Raji (cell line): ENCODE data around the gene PTPRC.

Experiments used
- POLR2A ChIP-seq: IDR thresholded peaks from 2 replicates; pipeline ENCODE4 v1.6.1; 2011; ENCODE audit warnings: low read depth, low read length, control low read depth; ENCODE audit not compliant: insufficient read depth

PTPRC gene

GRCh38 chr1:198771563-198772153 is 132.8 kb downstream of the PTPRC start:
- no peak for TF ChIP-seq POLR2A

DNA sequence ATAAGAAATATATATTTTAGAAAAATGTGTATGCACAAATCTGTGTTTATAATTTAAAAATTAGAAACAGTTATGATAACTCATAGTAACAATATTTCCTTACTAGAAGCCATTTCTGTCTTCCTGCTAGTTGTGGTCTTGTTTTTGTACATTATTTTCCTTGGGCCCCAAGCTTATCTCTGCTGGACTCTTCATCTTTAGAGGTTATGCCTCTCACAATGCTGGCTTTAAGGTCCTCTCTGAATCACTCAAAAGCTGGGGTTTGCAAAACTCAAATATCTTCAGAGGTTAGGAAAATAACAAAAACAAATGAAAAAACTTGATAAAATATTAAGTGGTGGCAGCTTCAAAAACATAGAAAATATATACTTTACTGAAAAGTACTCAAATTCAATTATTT is 133.8 kb downstream of the PTPRC start:
- no peak for TF ChIP-seq POLR2A

- TF ChIP-seq POLR2A = no peak
These were observed 134.2 kb downstream of the PTPRC start for GRCh38 chr1:198773030-198773429.

DNA sequence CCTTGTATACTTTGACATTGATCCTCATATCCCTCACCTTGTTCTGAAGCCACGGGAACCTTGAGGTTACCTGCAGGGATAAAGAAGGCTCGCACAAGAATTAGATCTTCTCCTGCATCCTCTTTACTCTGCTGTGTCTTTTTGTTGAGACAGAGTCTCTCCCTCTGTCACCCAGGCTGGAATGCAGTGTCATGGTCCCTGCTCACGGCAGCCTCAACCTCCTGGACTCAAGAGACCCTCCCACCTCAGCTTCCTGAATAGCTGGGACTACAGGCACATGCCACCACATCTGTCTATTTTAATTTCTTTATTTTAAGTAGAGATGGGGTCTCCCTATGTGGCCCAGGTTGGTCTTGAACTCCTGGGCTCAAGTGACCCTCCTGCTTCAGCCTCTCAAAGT is 134.7 kb downstream of the PTPRC start:
- TF ChIP-seq POLR2A = no peak

DNA sequence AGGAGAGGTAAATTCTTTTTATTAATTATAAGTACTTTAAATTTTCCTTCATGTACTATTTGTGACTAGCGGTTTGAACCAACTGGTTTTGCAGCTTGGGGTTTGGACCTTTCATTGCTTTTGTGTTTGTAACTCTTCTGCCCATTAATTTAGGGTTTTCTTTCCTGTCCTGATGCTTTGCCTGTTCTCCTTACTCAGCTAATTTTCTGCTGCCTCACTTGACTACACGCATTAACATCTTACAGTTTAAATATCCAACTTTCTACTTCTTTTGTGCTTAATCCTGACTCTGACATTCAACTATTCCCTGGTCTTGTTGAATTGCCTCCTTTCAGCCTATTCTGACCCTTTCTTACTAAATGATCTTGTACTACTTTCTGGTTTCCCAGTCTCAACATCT is 135.6 kb downstream of the PTPRC start:
- TF ChIP-seq POLR2A = no peak

DNA sequence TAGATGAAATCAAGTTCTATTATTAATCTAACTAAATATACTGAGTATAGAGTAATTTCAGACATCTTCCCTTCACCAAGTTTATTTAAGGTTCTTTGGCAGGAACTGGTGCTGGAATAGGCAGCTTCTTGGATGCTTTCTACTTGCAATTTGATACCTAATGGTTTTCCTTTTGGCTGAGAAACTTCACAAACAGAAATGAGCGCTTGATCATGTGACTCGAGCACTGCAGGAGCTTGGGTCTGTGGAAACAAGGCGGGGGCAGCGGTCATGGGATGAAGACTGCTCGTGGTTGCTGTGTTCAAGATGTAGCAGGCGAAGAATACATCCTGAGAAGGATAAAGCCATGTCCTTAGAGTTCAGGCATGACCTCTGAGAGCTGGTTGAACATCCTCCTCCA is 136.8 kb downstream of the PTPRC start:
- TF ChIP-seq POLR2A = no peak

- no peak for TF ChIP-seq POLR2A
These were observed 137.8 kb downstream of the PTPRC start for GRCh38 chr1:198776602-198777029.

DNA sequence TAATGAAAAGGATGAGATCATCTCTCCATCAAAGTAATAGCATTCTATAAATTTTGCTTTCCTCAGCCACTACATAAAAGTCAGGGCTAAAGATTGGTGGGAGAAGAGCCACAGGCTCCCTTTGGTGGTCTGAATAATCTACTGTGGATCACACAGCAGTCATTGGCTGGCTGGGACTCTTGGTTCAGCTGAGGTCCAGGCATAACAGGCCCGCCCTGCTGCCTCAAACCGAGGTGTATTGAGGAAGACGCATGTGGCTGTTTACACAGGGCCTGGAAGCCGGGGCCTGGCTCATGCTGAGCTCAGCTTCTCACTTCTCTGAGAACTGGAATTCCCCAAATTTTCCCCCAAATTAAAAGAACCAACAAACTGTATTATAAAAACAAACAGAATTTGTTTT is 139.2 kb downstream of the PTPRC start:
- TF ChIP-seq POLR2A = no peak

DNA sequence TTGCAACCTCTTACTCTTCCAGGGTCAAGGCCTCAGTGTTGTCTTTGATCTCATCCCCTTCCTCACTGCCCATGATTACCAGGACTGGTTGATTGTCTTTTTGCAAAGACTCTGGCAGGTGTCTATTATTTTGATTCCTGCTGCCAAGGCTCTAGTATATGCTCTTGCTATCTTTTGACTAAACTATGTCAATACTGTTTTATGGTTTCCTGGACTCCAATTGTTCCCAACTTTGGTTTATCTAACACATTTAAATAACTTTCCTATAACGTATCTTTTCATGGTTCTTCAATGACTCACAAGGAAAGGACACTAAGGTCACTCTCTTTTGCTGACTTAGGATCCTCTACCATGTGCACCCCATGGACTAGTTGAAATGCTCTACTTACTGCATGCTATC is 141.5 kb downstream of the PTPRC start:
- TF ChIP-seq POLR2A = no peak

GRCh38 chr1:198788561-198789064 is 149.8 kb downstream of the PTPRC start:
- no peak for TF ChIP-seq POLR2A

DNA sequence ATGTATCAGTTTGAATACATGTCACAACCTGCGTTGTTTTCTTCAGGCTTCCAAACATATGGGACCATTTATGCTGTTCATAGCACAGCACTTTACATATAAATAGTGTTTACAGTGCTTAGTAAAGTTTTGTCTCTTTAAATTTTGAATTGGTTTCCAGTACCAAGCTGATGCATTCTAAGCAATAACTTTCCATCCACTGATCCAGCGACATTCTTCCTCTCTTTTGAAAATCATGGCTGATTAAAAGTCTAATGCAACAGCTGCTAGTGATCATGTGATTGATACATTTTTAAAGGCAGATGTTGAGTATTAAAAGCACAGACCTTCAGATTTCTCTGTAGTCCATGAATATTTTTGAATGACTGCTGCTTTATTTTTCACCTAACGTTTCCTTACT is 154.9 kb downstream of the PTPRC start:
- TF ChIP-seq POLR2A = no peak

DNA sequence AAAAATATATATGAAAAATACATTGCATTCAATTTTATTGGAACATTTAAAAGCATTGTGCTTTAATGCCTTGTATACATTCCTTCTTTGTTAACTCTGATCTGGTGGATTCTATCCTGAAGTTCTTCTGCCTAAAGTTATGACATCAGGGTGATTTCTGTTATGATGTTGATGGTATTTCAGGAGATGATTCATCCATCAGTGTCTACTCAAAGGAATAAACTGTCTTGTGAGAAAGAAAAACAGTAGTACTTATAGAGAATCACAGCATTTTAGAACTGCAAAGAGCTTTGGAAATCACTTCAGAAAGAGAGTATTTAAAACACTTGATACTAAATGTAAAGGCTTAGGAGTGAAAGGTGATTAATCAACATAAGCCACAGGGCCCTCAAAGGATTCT is 155.7 kb downstream of the PTPRC start:
- no peak for TF ChIP-seq POLR2A

DNA sequence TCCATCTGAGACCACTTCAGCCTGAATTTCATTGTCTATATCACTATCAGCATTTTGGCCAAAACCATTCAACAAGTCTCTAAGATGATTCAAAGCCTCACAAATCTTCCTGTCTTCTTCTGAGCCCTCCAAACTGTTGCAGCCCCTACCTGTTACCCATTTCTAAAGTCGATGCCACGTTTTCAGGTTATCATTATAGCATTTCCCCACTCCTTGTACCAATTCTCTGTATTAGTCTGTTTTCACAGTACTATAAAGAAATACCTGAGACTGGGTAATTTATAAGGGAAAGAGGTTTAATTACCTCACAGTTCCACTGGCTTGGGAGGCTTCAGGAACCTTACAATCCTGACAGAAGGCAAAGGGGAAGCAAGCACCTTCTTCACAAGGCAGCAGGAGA is 158.8 kb downstream of the PTPRC start:
- TF ChIP-seq POLR2A = no peak

DNA sequence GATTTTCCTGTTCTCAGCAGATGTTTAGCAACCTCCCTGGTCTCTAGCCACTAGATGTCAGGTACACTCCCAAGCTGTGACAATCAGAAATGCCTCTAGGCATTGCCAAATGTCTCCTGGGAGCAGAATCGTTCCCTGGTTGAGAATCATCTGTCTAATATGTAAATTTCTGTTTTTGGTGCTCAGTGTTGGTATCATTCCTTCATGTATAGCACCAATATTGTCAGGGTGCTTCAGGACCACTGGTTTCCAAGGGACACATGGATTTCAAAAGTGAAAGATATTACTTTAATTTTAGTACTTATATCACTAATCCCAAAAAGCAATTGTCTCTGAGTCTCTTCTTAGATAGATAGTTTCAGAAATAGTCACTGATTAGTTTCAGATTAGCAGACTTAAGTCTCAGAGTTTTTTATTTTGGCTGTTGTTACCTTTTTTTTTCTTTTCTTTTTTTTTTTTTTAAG is 160.1 kb downstream of the PTPRC start:
- TF ChIP-seq POLR2A = no peak

GRCh38 chr1:198805498-198806151 is 166.8 kb downstream of the PTPRC start:
- no peak for TF ChIP-seq POLR2A

DNA sequence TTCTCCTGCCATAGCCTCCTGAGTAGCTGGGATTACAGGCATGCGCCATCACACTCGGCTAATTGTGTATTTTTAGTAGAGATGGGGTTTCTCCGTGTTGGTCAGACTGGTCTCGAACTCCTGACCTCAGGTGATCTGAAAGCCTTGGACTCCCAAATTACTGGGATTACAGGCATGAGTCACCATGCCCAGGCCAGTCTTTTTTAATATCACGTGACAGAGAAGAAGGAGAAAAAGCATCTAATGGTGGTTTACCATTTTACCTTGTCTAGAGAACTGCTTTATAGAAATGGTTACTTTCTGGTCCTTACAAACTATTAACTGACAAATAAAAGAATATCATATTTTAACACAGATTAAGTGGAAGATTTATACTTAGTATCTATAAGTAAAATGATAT is 168.0 kb downstream of the PTPRC start:
- TF ChIP-seq POLR2A = no peak
